ENCODE measurements around the gene MTHFD2L.
"Not testable (repeated sequence)": the region's sequence is repeated elsewhere in the genome, so short reads cannot be mapped to it uniquely, and the experiment has no call there.

GRCh38 chr4:74132188-74132587, 25.7 kb upstream of the MTHFD2L start:
- not testable (repeated sequence) for TF ChIP-seq CTCF (IDR thresholded peaks at IDR 0.05; ENCODE audit: borderline replicate concordance, extremely low read depth, low read length, poor library complexity, severe bottlenecking); EZH2 (IDR thresholded peaks at IDR 0.05; ENCODE audit: borderline replicate concordance, low read depth, low read length, severe bottlenecking)
